22Rv1 (cell line): ENCODE results near the gene PDE3B.
"Not testable (repeated sequence)": the region's sequence is repeated elsewhere in the genome, so short reads cannot be mapped to it uniquely, and the experiment has no call there.

Source experiments
- H3K27ac ChIP-seq: fragments of 450-650 bp; 2 replicates; pipeline ENCODE4 v1.5.1; 2017
- CTCF ChIP-seq: fragments of 450-650 bp; IDR thresholded peaks from 2 replicates; pipeline ENCODE4 v1.5.1; 2017; ENCODE audit warnings: mild to moderate bottlenecking
- ZFX ChIP-seq: fragments of 450-650 bp; IDR thresholded peaks from 2 replicates; pipeline ENCODE4 v1.6.1; 2017; ENCODE audit warnings: antibody characterized with exemption, borderline replicate concordance

PDE3B gene

GRCh38 chr11:14727215-14727614 lies 83.6 kb downstream of the PDE3B start:
- H3K27ac ChIP-seq: no peak overlapping the region
- no peak for TF ChIP-seq CTCF

- H3K27ac ChIP-seq: no peak overlapping the region
- TF ChIP-seq CTCF: no peak
- TF ChIP-seq ZFX: no peak
Observed at GRCh38 chr11:14727746-14728145, 84.1 kb downstream of the PDE3B start.

GRCh38 chr11:14740539-14740938 lies 96.9 kb downstream of the PDE3B start:
- not testable (repeated sequence) for H3K27ac ChIP-seq

GRCh38 chr11:14741195-14741594 lies 97.6 kb downstream of the PDE3B start:
- H3K27ac ChIP-seq: no peak overlapping the region
- TF ChIP-seq CTCF: no peak
- no peak for TF ChIP-seq ZFX

GRCh38 chr11:14742849-14743559 lies 99.4 kb downstream of the PDE3B start:
- H3K27ac ChIP-seq: no peak overlapping the region
- TF ChIP-seq CTCF: no peak
- no peak for TF ChIP-seq ZFX

GRCh38 chr11:14743667-14744066 lies 100.1 kb downstream of the PDE3B start:
- H3K27ac ChIP-seq: not testable (repeated sequence)

GRCh38 chr11:14746857-14747395 lies 103.3 kb downstream of the PDE3B start:
- TF ChIP-seq CTCF: no peak
- no peak for TF ChIP-seq ZFX
- H3K27ac ChIP-seq: no peak overlapping the region

- no peak overlapping the region for H3K27ac ChIP-seq
Observed at GRCh38 chr11:14748090-14748489, 104.5 kb downstream of the PDE3B start.

More at GRCh38 chr11:14748090-14748489, 104.5 kb downstream of the PDE3B start:
- no peak for TF ChIP-seq CTCF
- no peak for TF ChIP-seq ZFX
